ENCODE measurements around the gene IDH3G. TPM values are rescaled to one million over a fixed set of nuclear protein-coding genes. Genes with fewer than 3 reads are reported as not detected.

The IDH3G gene
- total and polyA plus RNA-seq, 4 donors = 23.3 to 40.9 (median 31.1) TPM

- H3K4me1 ChIP-seq (ENCODE audit: control insufficient read depth in 4 of 4, insufficient read depth in 4 of 4, low read length in 3 of 4) = peaks cover 0 to 7% (median 0%) of the 10 kb centered on the region in 4 donors
- TF ChIP-seq NR2F2 (IDR thresholded peaks at IDR 0.05) (no peak), FOXA1 (IDR thresholded peaks at IDR 0.05) (no peak), JUND (IDR thresholded peaks at IDR 0.05) (no peak), EGR1 (IDR thresholded peaks at IDR 0.05; ENCODE audit: low read depth in 2 of 2) (no peak), HNF4G (IDR thresholded peaks at IDR 0.05) (no peak)
- TF ChIP-seq, protein P1, sequence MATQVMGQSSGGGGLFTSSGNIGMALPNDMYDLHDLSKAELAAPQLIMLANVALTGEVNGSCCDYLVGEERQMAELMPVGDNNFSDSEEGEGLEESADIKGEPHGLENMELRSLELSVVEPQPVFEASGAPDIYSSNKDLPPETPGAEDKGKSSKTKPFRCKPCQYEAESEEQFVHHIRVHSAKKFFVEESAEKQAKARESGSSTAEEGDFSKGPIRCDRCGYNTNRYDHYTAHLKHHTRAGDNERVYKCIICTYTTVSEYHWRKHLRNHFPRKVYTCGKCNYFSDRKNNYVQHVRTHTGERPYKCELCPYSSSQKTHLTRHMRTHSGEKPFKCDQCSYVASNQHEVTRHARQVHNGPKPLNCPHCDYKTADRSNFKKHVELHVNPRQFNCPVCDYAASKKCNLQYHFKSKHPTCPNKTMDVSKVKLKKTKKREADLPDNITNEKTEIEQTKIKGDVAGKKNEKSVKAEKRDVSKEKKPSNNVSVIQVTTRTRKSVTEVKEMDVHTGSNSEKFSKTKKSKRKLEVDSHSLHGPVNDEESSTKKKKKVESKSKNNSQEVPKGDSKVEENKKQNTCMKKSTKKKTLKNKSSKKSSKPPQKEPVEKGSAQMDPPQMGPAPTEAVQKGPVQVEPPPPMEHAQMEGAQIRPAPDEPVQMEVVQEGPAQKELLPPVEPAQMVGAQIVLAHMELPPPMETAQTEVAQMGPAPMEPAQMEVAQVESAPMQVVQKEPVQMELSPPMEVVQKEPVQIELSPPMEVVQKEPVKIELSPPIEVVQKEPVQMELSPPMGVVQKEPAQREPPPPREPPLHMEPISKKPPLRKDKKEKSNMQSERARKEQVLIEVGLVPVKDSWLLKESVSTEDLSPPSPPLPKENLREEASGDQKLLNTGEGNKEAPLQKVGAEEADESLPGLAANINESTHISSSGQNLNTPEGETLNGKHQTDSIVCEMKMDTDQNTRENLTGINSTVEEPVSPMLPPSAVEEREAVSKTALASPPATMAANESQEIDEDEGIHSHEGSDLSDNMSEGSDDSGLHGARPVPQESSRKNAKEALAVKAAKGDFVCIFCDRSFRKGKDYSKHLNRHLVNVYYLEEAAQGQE (IDR thresholded peaks at IDR 0.05) = no peak
- no peak for DNase-seq (ENCODE audit: low spot score)
- 84% methylated on average over 56 of the region's 56 CpGs for WGBS
- H3K27ac ChIP-seq (ENCODE audit: low read depth in 1 of 2, low read length in 2 of 2) = no peak overlapping the region
- H3K27me3 ChIP-seq (ENCODE audit: control insufficient read depth in 4 of 4, insufficient read depth in 4 of 4, low read length in 3 of 4) = no peaks in the 10 kb centered on the region
- H3K4me3 ChIP-seq (ENCODE audit: low read depth in 1 of 3, low read length in 3 of 3) = no peak overlapping the region
- H3K9me3 ChIP-seq (ENCODE audit: control insufficient read depth in 4 of 4, low read length in 3 of 4) = no peaks in the 10 kb centered on the region
- H3K36me3 ChIP-seq (ENCODE audit: control insufficient read depth in 4 of 4, insufficient read depth in 3 of 4, low read depth in 1 of 4, low read length in 3 of 4) = no peaks in the 10 kb centered on the region
- no peak overlapping the region for H3K9ac ChIP-seq (ENCODE audit: low read depth in 1 of 2, low read length in 2 of 2)
These were observed 27.1 kb downstream of the IDH3G start for GRCh38 chrX:153766871-153767673.

- 56% methylated on average over 21 of the region's 21 CpGs for WGBS
- H3K9me3 ChIP-seq (ENCODE audit: control insufficient read depth in 4 of 4, low read length in 3 of 4) = no peaks in the 10 kb centered on the region
- H3K27me3 ChIP-seq (ENCODE audit: control insufficient read depth in 4 of 4, insufficient read depth in 4 of 4, low read length in 3 of 4) = no peaks in the 10 kb centered on the region
- no peak for DNase-seq (ENCODE audit: low spot score)
- H3K36me3 ChIP-seq (ENCODE audit: control insufficient read depth in 4 of 4, insufficient read depth in 3 of 4, low read depth in 1 of 4, low read length in 3 of 4) = no peaks in the 10 kb centered on the region
- H3K4me3 ChIP-seq (ENCODE audit: low read depth in 1 of 3, low read length in 3 of 3) = no peak overlapping the region
- H3K9ac ChIP-seq (ENCODE audit: low read depth in 1 of 2, low read length in 2 of 2) = no peak overlapping the region
- H3K27ac ChIP-seq (ENCODE audit: low read depth in 1 of 2, low read length in 2 of 2) = no peak overlapping the region
- peaks cover 0 to 7% (median 0%) of the 10 kb centered on the region in 4 donors for H3K4me1 ChIP-seq (ENCODE audit: control insufficient read depth in 4 of 4, insufficient read depth in 4 of 4, low read length in 3 of 4)
- TF ChIP-seq RAD21 (IDR thresholded peaks at IDR 0.05) = no peak
- TF ChIP-seq GABPA (IDR thresholded peaks at IDR 0.05 in 1 of 2, conservative IDR thresholded peaks at IDR 0.05 in 1 of 2) = no peak
- TF ChIP-seq, protein P2, sequence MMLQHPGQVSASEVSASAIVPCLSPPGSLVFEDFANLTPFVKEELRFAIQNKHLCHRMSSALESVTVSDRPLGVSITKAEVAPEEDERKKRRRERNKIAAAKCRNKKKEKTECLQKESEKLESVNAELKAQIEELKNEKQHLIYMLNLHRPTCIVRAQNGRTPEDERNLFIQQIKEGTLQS (IDR thresholded peaks at IDR 0.05) = no peak
- no peak for TF ChIP-seq MAX (IDR thresholded peaks at IDR 0.05)
- no peak for TF ChIP-seq YY1 (IDR thresholded peaks at IDR 0.05)
- no peak for TF ChIP-seq FOXA2 (IDR thresholded peaks at IDR 0.05)
- no peak for TF ChIP-seq NR2F2 (IDR thresholded peaks at IDR 0.05)
- no peak for TF ChIP-seq HNF4G (IDR thresholded peaks at IDR 0.05)
These were observed 27.9 kb downstream of the IDH3G start for GRCh38 chrX:153766098-153766817.
